Adrenal gland (tissue), 5 donors: ENCODE data around the gene IGSF5.

ENCODE experiments used
- POLR2A ChIP-seq, 2 donors: fragments of 450-650 bp; IDR thresholded peaks; one replicate each; pipeline ENCODE4 v1.6.1; 2017; ENCODE audit warnings: antibody characterized with exemption in 2 of 2, mild to moderate bottlenecking in 2 of 2, moderate library complexity in 1 of 2
- TF ChIP-seq, protein P1 (sequence below), 6 experiments: fragments of 450-650 bp in 4 of 6; fragments of 200-600 bp in 2 of 6; sonication (generic) in 1 of 6; IDR thresholded peaks; 1 replicate in 5 of 6; 2 replicates in 1 of 6; pipeline versions ENCODE4 v1.5.1 to v1.8.0; 2016 to 2021; ENCODE audit warnings: antibody characterized with exemption in 6 of 6, mild to moderate bottlenecking in 2 of 6, moderate library complexity in 1 of 6
- donor health status: DM: no; HTN: no; CAD: no.

DNA sequence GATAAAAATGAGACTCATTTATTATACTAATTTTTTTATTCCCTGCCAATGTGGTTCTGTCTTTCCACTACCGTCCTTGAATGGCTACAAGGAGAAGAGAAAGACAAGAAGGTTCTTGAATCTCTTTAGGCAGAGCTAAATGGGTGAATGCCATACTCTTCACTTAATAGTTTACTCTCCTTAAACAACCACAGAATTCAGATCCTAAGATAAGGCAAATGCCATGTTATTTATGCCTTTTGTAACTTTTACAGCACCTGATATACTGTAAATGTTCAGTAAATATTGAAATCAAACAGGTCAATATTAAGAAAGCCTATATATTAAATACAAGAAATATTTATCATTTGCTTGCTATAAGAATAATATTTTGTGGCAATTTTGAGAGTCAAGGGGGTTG, 58.4 kb downstream of the IGSF5 start:
- TF ChIP-seq, protein P1, sequence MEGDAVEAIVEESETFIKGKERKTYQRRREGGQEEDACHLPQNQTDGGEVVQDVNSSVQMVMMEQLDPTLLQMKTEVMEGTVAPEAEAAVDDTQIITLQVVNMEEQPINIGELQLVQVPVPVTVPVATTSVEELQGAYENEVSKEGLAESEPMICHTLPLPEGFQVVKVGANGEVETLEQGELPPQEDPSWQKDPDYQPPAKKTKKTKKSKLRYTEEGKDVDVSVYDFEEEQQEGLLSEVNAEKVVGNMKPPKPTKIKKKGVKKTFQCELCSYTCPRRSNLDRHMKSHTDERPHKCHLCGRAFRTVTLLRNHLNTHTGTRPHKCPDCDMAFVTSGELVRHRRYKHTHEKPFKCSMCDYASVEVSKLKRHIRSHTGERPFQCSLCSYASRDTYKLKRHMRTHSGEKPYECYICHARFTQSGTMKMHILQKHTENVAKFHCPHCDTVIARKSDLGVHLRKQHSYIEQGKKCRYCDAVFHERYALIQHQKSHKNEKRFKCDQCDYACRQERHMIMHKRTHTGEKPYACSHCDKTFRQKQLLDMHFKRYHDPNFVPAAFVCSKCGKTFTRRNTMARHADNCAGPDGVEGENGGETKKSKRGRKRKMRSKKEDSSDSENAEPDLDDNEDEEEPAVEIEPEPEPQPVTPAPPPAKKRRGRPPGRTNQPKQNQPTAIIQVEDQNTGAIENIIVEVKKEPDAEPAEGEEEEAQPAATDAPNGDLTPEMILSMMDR (IDR thresholded peaks at IDR 0.05) = no peak
- no peak for TF ChIP-seq POLR2A (IDR thresholded peaks at IDR 0.05)
